GM18517 (cell line): ENCODE measurements around the gene FETUB.
A peak's percentile ranks its signal among the peaks of the same experiment; 100 is the strongest.

Source experiments
- ATAC-seq: cut with Tn5 transposase; IDR thresholded peaks from one replicate; pipeline ENCODE4 v1.9.1; 2021; ENCODE audit warnings: mild to moderate bottlenecking, moderate library complexity; ENCODE audit not compliant: unreplicated experiment

Gene FETUB

GRCh38 chr3:186612721-186613636, 27.2 kb upstream of the FETUB start, which contains the start of gene AHSG:
TSS of gene AHSG (plus strand) at chr3:186613060. CDS start at chr3:186613142, 82 bp downstream.
- ATAC-seq = no peak

- ATAC-seq = no peak
Observed at GRCh38 chr3:186613637-186614265, 26.4 kb upstream of the FETUB start.

GRCh38 chr3:186614266-186614596, 26.0 kb upstream of the FETUB start:
- no peak for ATAC-seq

- ATAC-seq = peak; percentile 57
Observed at GRCh38 chr3:186614597-186615483, 25.4 kb upstream of the FETUB start.

- no peak for ATAC-seq
Observed at GRCh38 chr3:186616299-186616617, 23.9 kb upstream of the FETUB start.

- ATAC-seq = peak; percentile 90
Observed at GRCh38 chr3:186617036-186617946, 22.9 kb upstream of the FETUB start.

GRCh38 chr3:186618318-186618938, 21.8 kb upstream of the FETUB start:
- no peak for ATAC-seq

- ATAC-seq = no peak
Observed at GRCh38 chr3:186619787-186620212, 20.4 kb upstream of the FETUB start.

- no peak for ATAC-seq
Observed at GRCh38 chr3:186620213-186621092, 19.7 kb upstream of the FETUB start.

- ATAC-seq = no peak
Observed at GRCh38 chr3:186621894-186622650, 18.1 kb upstream of the FETUB start.

- no peak for ATAC-seq
Observed at GRCh38 chr3:186622651-186623310, 17.4 kb upstream of the FETUB start.

GRCh38 chr3:186624598-186624997, 15.6 kb upstream of the FETUB start:
- ATAC-seq = no peak

GRCh38 chr3:186625600-186626042, 14.6 kb upstream of the FETUB start:
- ATAC-seq = no peak

GRCh38 chr3:186626254-186626847, 13.8 kb upstream of the FETUB start:
- no peak for ATAC-seq

GRCh38 chr3:186627852-186628414, 12.3 kb upstream of the FETUB start:
- ATAC-seq = no peak

GRCh38 chr3:186628756-186629155, 11.4 kb upstream of the FETUB start:
- ATAC-seq = no peak
